Coronary artery (tissue), 2 donors: Measurements from ENCODE around the gene RASAL1.

ENCODE experiments used
- DNase-seq: peaks from one replicate; pipeline ENCODE4 v3.0.0-alpha.2; 2017; ENCODE audit warnings: low spot score
- H3K27ac ChIP-seq, 2 donors: fragments of 200-600 bp; sonication (generic); one replicate each; pipeline ENCODE4 v1.5.1; 2016 to 2019
- H3K4me3 ChIP-seq: fragments of 200-600 bp; sonication (generic); 2 replicates; pipeline ENCODE4 v1.5.1; 2016; ENCODE audit warnings: mild to moderate bottlenecking, moderate library complexity
- TF ChIP-seq, protein P1 (sequence below): fragments of 200-600 bp; sonication (generic); IDR thresholded peaks from one replicate; pipeline ENCODE4 v1.5.1; 2019; ENCODE audit warnings: antibody characterized with exemption

The RASAL1 gene

DNA sequence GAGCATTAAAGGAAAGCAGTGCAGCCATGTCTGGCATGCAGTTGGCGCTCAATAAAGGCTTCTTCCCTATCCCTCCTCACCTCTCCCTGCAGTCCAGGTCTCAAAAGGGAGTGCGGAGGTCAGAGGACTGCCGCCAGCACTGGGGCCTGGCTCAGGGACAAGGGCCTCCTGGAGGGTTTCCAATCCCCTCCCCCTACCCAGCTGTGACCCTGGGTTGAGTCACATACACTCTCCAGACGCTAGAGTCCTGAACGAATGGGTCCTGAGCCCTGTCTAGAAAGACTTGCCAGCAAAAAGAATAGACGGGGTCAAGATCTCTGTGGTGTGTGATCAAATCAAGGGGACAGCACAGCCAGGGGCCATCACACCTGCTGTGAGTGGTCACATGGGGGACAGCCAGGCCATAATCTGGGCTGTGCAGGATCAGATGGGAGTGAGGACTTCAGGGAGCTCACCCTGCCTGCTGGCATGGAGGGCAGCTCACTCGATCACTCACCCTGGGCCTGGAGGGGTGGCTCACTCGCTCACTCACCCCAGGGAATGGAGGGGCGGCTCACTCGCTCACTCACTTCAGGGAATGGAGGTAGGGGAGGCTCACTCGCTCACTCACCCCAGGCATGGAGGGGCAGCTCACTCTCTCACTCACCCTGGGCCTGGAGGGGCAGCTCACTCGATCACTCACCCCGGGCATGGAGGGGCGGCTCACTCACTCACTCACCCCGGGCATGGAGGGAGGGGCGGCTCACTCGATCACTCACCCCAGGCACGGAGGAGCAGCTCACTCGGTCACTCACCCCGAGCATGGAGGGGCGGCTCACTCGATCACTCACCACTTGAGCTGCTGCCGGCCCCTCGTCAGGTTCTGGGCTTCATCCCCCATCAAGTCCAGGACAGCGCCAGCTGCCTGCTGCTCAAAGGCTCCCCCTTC, 26.8 kb upstream of the RASAL1 start:
- no peak overlapping the region for H3K4me3 ChIP-seq
- DNase-seq, result no peak
- TF ChIP-seq, protein P1, sequence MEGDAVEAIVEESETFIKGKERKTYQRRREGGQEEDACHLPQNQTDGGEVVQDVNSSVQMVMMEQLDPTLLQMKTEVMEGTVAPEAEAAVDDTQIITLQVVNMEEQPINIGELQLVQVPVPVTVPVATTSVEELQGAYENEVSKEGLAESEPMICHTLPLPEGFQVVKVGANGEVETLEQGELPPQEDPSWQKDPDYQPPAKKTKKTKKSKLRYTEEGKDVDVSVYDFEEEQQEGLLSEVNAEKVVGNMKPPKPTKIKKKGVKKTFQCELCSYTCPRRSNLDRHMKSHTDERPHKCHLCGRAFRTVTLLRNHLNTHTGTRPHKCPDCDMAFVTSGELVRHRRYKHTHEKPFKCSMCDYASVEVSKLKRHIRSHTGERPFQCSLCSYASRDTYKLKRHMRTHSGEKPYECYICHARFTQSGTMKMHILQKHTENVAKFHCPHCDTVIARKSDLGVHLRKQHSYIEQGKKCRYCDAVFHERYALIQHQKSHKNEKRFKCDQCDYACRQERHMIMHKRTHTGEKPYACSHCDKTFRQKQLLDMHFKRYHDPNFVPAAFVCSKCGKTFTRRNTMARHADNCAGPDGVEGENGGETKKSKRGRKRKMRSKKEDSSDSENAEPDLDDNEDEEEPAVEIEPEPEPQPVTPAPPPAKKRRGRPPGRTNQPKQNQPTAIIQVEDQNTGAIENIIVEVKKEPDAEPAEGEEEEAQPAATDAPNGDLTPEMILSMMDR, result no peak

DNA sequence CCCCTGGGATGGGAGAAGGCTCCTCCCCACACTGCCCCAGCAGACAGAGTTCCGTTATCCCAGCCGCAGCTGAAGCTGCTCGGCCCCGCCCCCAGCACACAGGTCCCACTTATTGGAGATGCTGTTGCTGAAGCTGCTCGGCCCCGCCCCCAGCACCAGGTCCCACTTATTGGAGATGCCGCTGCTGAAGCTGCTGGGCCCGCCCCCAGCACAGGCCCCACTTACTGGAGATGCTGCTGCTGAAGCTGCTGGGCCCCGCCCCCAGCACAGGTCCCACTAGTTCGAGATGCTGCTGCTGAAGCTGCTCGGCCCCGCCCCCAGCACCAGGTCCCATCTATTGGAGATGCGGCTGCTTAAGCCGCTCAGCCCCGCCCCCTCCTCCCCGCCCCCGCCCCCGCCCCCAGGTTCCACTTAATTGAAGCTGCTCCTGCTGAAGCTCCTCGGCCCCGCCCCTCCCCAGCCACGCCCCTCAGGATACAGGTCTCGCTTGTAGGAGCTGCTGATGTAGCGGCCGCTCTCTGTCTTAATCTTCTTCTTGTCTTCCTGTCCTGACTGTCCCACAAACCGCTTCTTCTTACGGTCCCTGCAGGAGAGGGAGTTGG, 26.0 kb upstream of the RASAL1 start:
- TF ChIP-seq, protein P1, result no peak
- no peak for DNase-seq
- Histone ChIP-seq H3K4me3 (no peak overlapping the region), H3K27ac (no peak overlapping the region)

More for the DNA sequence above, 26.8 kb upstream of the RASAL1 start:
- H3K27ac ChIP-seq, result no peak overlapping the region

DNA sequence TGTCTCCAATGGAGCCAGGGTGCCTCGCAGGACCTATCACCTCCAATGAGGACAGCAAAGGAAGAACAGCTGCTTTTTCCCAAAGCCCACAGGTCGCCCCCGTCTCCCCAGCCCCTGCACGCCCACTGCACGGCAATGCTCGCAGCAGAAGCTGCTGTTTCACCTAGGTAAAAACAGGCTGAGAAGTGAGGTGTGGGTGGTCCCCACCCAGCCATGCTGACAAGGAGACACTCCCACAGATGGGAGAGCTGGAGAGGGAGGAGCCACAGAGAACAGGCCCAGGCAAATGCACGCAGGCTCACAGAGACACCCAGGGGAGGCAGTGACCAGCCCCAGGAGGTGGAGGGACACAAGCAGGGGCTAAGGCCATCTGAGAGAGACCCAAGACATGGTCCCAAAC, 24.4 kb upstream of the RASAL1 start:
- Histone ChIP-seq H3K27ac (no peak overlapping the region), H3K4me3 (no peak overlapping the region)
- TF ChIP-seq, protein P1, result no peak
- no peak for DNase-seq

DNA sequence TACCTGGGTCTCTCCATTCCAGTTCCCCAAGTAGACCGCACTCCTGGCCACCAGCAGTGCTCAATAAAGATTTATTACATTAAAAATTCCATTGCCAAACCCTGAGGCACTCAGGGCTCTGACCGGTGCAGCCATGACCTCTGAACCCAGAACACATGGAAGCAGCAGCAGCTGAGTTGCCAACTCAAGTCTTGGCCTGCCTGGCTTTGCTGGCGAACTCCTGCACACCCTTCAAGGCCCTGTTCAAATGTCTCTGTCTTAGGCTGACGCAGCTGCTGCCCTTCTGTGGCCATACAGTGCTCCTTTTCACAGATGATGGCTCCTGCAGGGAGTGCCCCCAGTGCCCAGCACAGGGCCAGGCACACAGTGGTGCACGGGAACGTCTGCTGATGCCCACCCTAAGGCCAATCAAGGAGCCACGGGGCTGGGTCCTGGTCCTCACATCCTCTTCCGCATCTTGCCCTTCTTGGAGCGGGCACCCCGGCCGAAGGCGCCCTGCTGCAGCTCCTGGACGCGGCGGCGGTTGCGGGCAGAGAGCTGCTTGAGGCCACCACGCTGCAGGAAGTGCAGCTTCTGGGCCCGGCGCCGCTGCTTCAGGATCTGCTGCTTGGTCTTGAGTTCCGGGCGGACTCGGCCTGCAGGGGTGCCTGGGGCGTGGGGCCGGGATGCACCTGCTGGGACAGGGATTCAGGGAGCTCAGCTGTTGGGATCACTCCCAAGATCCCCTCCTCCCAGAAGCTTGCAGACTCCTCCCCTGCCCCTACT, 23.1 kb upstream of the RASAL1 start:
- TF ChIP-seq, protein P1, result no peak
- DNase-seq, result no peak
- no peak overlapping the region for H3K4me3 ChIP-seq
- no peak overlapping the region for H3K27ac ChIP-seq

DNA sequence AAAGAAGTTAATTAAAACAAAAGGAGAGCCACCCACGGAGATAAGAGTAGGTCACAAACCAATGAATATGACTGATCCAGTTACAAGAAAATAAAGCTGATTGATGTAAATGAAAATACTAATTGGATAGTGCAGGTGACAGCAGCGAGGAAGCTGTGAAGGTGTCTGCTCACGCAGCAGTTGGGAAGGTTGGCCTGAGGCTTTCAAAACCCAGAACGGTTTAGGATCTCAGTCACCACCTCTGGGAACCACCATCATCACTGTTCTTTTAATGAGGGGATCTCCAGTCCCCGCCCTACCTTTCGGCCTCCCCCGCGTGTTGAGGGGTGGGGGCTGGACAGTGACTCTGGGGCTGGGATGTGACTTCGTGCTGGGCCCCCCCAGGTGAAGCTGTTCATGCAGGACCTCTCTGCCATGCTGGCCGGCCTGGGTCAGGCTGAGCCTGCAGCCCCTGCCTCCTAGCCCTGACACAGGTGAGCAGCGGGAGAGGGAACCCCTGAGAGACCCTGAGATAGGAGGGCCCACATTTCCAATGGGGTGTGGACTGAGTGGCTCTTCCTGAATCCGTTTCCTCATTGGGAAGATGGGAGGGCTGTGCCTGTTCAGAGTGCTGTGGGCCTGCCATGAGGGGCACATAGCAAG, 21.8 kb upstream of the RASAL1 start:
- Histone ChIP-seq H3K4me3 (no peak overlapping the region), H3K27ac (no peak overlapping the region)
- DNase-seq, result no peak
- TF ChIP-seq, protein P1, result no peak

DNA sequence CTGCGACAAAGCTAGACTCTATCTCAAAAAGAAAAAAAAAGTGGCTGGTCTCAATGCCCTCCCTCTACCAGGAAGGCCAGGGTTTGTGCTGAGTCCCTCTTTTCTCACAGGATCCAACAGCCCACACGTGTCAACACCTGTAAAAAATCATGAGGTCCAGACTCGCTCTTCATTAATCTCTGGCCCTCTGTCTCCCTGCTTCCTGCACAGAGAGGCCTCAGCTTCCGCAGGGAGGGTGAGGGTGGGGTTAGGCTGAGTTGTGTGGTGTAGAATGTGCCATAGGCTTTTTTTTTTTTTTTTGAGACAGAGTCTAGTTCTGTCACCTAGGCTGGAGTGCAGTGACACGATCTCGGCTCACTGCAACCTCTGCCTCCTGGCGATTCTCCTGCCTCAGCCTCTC, 20.1 kb upstream of the RASAL1 start:
- H3K4me3 ChIP-seq, result no peak overlapping the region
- no peak for DNase-seq
- TF ChIP-seq, protein P1, result no peak
- no peak overlapping the region for H3K27ac ChIP-seq
